HCT116 (cell line): ENCODE data around the gene NETO1.

Source experiments
- ATF3 ChIP-seq: IDR thresholded peaks from 2 replicates; pipeline ENCODE4 v1.6.1; 2012
- CEBPB ChIP-seq: IDR thresholded peaks from 2 replicates; pipeline ENCODE4 v1.6.1; 2012; ENCODE audit warnings: low read depth
- CTCF ChIP-seq, 3 experiments: fragments of 200-600 bp in 1 of 3; sonication (generic) in 1 of 3; IDR thresholded peaks in 2 of 3; conservative IDR thresholded peaks in 1 of 3; 2 replicates each; pipeline ENCODE4 v1.5.1; 2012 to 2017; ENCODE audit warnings: low read depth in 2 of 3, low read length in 2 of 3, antibody characterized with exemption in 1 of 3, borderline replicate concordance in 1 of 3, control low read depth in 1 of 3, mild to moderate bottlenecking in 1 of 3, mixed read lengths in 1 of 3, mixed run types in 1 of 3, moderate library complexity in 1 of 3; ENCODE audit not compliant: insufficient read depth in 1 of 3
- EZH2phosphoT487 ChIP-seq: fragments of 200-600 bp; IDR thresholded peaks from 2 replicates; pipeline ENCODE4 v1.6.1; 2018; ENCODE audit warnings: antibody characterized with exemption, borderline replicate concordance
- MAX ChIP-seq: IDR thresholded peaks from 2 replicates; pipeline ENCODE4 v1.6.1; 2012
- POLR2A ChIP-seq: IDR thresholded peaks from 2 replicates; pipeline ENCODE4 v1.7.0; 2011; ENCODE audit warnings: borderline replicate concordance; ENCODE audit not compliant: insufficient read depth, insufficient read length; ENCODE audit errors: extremely low read depth
- POLR2AphosphoS5 ChIP-seq: IDR thresholded peaks from 2 replicates; pipeline ENCODE4 v1.6.1; 2011; ENCODE audit warnings: mild to moderate bottlenecking, low read depth, low read length, moderate library complexity
- REST ChIP-seq: IDR thresholded peaks from 2 replicates; pipeline ENCODE4 v1.6.1; 2012; ENCODE audit warnings: low read depth
- SP1 ChIP-seq: IDR thresholded peaks from 2 replicates; pipeline ENCODE4 v1.6.1; 2012; ENCODE audit warnings: low read depth
- YY1 ChIP-seq: IDR thresholded peaks from 2 replicates; pipeline ENCODE4 v1.6.1; 2011; ENCODE audit warnings: low read length, low read depth, moderate library complexity, mild to moderate bottlenecking; ENCODE audit not compliant: insufficient replicate concordance; ENCODE audit errors: extremely low read depth
- ZNF274 ChIP-seq: fragments of 200-500 bp; sonication (Bioruptor generic); IDR thresholded peaks from 2 replicates; pipeline ENCODE4 v1.6.1; 2014; ENCODE audit warnings: mild to moderate bottlenecking, low read depth, low read length, inconsistent platforms

GRCh38 chr18:72828601-72829000 lies 39.2 kb downstream of the NETO1 start:
- TF ChIP-seq POLR2A (no peak), EZH2phosphoT487 (no peak), CTCF (IDR thresholded peaks at IDR 0.05 in 2 of 3, conservative IDR thresholded peaks at IDR 0.05 in 1 of 3; ENCODE audit: borderline replicate concordance in 1 of 3, insufficient read depth in 1 of 3, low read depth in 2 of 3, low read length in 2 of 3) (no peak), MAX (no peak), CEBPB (no peak), ATF3 (no peak), YY1 (no peak), REST (no peak), POLR2AphosphoS5 (no peak), ZNF274 (no peak), SP1 (no peak)
